GM19238 (cell line): ENCODE data around the gene FHDC1.

Experiments
- DNase-seq: peaks from one replicate; pipeline ENCODE4 v3.0.0; 2011; ENCODE audit warnings: low spot score; ENCODE audit not compliant: insufficient read length

Gene FHDC1

GRCh38 chr4:152956650-152957436 is 20.7 kb downstream of the FHDC1 start:
- DNase-seq: no peak

- DNase-seq: no peak
Observed at GRCh38 chr4:152957437-152958171, 21.5 kb downstream of the FHDC1 start.

- no peak for DNase-seq
Observed at GRCh38 chr4:152959080-152959479, 23.0 kb downstream of the FHDC1 start.

GRCh38 chr4:152960082-152960481 is 24.0 kb downstream of the FHDC1 start:
- DNase-seq: no peak

- no peak for DNase-seq
Observed at GRCh38 chr4:152961014-152961772, 25.1 kb downstream of the FHDC1 start.

- DNase-seq: no peak
Observed at GRCh38 chr4:152961773-152962115, 25.6 kb downstream of the FHDC1 start.

GRCh38 chr4:152962150-152962549 is 26.0 kb downstream of the FHDC1 start:
- DNase-seq: no peak

- DNase-seq: no peak
Observed at GRCh38 chr4:152964335-152964734, 28.2 kb downstream of the FHDC1 start.

- no peak for DNase-seq
Observed at GRCh38 chr4:152965611-152966010, 29.5 kb downstream of the FHDC1 start.

GRCh38 chr4:152967907-152968306 is 31.8 kb downstream of the FHDC1 start:
- DNase-seq: no peak

- no peak for DNase-seq
Observed at GRCh38 chr4:152968806-152969394, 32.8 kb downstream of the FHDC1 start.

GRCh38 chr4:152970102-152970820 is 34.1 kb downstream of the FHDC1 start:
- no peak for DNase-seq

GRCh38 chr4:152971053-152971452 is 34.9 kb downstream of the FHDC1 start:
- DNase-seq: no peak

GRCh38 chr4:152972821-152973628 is 36.9 kb downstream of the FHDC1 start:
- no peak for DNase-seq

GRCh38 chr4:152973629-152974467 is 37.7 kb downstream of the FHDC1 start:
- no peak for DNase-seq

- no peak for DNase-seq
Observed at GRCh38 chr4:152974468-152975379, 38.6 kb downstream of the FHDC1 start.

- no peak for DNase-seq
Observed at GRCh38 chr4:152975380-152976211, 39.5 kb downstream of the FHDC1 start.
